ENCODE results near the gene RALB.
"Not testable (repeated sequence)": the region's sequence is repeated elsewhere in the genome, so short reads cannot be mapped to it uniquely, and the experiment has no call there.

RALB gene

GRCh38 chr2:120317916-120318315, 65.3 kb downstream of the RALB start:
- DNase-seq = no peak

- DNase-seq = no peak
Measured at GRCh38 chr2:120318626-120319025, 66.0 kb downstream of the RALB start.

- DNase-seq = no peak
Measured at GRCh38 chr2:120319123-120319522, 66.5 kb downstream of the RALB start.

GRCh38 chr2:120319686-120320317, 67.2 kb downstream of the RALB start:
- DNase-seq = no peak

- no peak for DNase-seq
Measured at GRCh38 chr2:120320318-120320851, 67.7 kb downstream of the RALB start.

GRCh38 chr2:120320887-120321556, 68.4 kb downstream of the RALB start:
- not testable (repeated sequence) for DNase-seq

- no peak for DNase-seq
Measured at GRCh38 chr2:120321721-120322284, 69.2 kb downstream of the RALB start.

- DNase-seq = no peak
Measured at GRCh38 chr2:120322329-120322728, 69.7 kb downstream of the RALB start.

GRCh38 chr2:120323214-120323613, 70.6 kb downstream of the RALB start:
- DNase-seq = no peak

- no peak for DNase-seq
Measured at GRCh38 chr2:120323807-120324399, 71.3 kb downstream of the RALB start.

GRCh38 chr2:120324933-120325332, 72.3 kb downstream of the RALB start:
- DNase-seq = no peak

GRCh38 chr2:120326066-120326465, 73.4 kb downstream of the RALB start:
- DNase-seq = no peak

- no peak for DNase-seq
Measured at GRCh38 chr2:120330946-120331822, 78.5 kb downstream of the RALB start.

- DNase-seq = no peak
Measured at GRCh38 chr2:120331903-120332302, 79.3 kb downstream of the RALB start.

GRCh38 chr2:120332384-120332783, 79.7 kb downstream of the RALB start:
- DNase-seq = no peak

- no peak for DNase-seq
Measured at GRCh38 chr2:120334068-120334467, 81.4 kb downstream of the RALB start.

GRCh38 chr2:120336749-120337148, 84.1 kb downstream of the RALB start:
- no peak for DNase-seq

- DNase-seq = peak; percentile 9
Measured at GRCh38 chr2:120338015-120338414, 85.4 kb downstream of the RALB start.

GRCh38 chr2:120341977-120342376, 89.3 kb downstream of the RALB start:
- no peak for DNase-seq

GRCh38 chr2:120342446-120342845, 89.8 kb downstream of the RALB start:
- no peak for DNase-seq

- DNase-seq = no peak
Measured at GRCh38 chr2:120343100-120343432, 90.4 kb downstream of the RALB start.

GRCh38 chr2:120343433-120344105, 90.9 kb downstream of the RALB start:
- DNase-seq = peak; percentile 44

Measured in CD4-positive, alpha-beta T cell treated with Interleukin-17A for 1 hour (primary cell).